SKM-1 (cell line): ENCODE measurements around the gene SDR42E1.
"Not testable (repeated sequence)": the region's sequence is repeated elsewhere in the genome, so short reads cannot be mapped to it uniquely, and the experiment has no call there.

Experiments used
- DNase-seq: peaks from one replicate; lab custom pipeline; 2025; ENCODE audit not compliant: unreplicated experiment; lab: John Stamatoyannopoulos, UW

Gene SDR42E1

DNA sequence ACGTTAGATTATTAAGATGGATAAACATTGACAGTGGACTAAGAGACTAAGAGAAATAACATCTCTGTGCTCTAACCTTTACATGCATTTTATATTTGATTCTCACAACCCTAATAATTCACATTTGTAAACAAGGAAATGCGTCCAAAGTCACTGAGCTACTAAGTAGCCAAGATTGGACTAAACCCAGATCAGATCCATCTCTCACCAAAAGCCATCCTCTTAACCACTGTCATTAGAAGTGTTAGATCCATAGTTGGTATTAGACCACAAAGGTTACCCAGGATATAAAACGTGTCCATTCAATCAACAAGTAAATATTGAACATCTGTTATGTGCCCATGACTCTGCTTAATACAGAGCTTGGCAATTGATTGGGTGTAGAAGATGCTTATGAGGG lies 29.0 kb upstream of the SDR42E1 start:
- no peak for DNase-seq

DNA sequence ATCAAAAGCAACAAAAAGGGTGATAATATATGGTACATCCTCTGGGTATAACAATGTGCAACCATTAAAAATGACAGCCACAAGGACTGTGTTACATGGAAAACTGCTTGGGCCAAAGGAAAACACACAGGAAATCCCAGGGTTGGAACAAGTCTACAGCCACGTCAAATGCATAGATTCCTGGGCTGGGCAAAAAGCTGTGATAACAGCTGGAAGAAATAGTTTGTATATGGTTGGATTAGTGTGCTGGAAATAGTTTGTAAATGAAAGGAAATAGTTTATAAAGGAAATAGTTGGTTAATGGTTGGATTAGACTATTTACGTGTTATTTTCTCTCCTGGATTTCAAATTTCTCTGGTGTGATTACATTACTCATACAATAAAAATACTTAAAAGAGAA lies 26.4 kb upstream of the SDR42E1 start:
- DNase-seq = no peak

DNA sequence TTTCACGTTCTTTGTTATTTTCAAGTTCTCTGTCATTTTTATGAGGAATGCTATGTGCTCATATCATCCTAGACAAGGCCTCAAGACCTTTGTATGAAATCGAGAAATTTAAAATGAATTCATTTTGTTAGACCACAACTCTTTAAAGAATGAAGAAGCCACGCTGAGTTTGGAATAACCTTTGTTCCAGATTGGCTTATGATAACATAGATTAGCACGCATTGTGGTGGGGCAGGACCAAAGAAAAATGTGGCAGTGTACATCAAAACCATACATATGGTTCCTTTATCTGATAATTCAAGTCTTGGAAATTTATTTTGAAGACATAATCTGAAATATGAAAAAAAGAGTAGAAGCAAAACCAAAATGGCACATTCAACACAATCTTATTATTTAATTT lies 26.0 kb upstream of the SDR42E1 start:
- no peak for DNase-seq

DNA sequence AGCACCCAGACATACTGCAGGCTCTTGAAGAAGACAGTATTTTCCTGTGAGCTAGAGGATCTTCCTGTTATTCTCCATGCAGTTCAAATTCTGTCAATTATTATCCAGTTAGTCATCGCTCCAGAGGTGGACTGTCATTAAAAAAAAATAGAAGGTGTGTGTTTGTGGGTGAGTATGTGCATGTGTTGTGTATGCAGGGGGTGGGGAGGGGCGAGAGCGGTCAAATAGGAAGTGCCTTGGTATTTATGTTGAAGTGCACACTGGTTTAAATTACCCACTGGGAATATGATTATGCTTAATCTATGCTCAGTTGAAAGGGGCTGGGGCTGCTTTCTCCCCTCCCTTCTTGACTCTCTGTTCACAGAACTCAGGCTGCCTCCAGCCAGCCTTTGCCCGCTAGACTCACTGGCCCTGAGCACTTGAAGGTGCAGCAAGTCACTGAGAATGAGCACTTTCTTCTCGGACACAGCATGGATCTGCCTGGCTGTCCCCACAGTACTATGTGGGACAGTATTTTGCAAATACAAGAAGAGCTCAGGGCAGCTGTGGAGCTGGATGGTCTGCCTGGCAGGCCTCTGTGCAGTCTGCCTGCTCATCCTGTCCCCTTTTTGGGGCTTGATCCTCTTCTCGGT lies 23.8 kb upstream of the SDR42E1 start, which contains the start of gene HSD17B2:
Gene HSD17B2 (plus strand): TSS at position 273 of the 632 bp plus-strand sequence. CDS start 172 bp downstream, at position 445.
- DNase-seq = no peak

DNA sequence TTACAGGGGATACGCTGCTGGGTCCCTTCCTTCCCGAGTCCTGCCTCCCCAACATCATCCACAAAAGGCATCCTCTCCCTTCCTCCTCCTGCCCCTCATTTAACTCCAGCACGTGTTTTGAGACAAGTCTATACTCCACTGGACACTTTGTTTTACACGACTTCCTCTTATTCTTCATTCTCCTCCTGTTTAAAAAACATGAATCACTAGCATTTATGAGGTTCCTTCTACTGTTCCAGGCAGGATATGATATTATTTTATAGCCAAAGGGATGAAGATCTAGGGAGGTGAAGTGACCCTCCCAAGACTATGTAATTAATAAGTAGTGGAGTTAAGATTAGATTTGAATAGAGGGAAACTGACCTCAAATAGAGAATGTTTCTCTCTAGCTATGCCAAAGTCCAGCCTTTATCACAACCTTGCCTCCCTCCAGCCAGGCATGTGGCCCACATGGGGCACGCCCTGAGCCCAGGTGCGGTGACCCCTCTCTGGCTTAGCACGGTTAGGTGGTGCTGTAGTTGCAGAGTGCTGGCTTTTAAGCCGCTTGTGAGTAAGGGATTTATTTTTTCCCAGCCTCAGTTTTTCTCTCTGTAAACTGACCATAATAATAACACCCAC lies 22.5 kb upstream of the SDR42E1 start:
- DNase-seq = no peak

DNA sequence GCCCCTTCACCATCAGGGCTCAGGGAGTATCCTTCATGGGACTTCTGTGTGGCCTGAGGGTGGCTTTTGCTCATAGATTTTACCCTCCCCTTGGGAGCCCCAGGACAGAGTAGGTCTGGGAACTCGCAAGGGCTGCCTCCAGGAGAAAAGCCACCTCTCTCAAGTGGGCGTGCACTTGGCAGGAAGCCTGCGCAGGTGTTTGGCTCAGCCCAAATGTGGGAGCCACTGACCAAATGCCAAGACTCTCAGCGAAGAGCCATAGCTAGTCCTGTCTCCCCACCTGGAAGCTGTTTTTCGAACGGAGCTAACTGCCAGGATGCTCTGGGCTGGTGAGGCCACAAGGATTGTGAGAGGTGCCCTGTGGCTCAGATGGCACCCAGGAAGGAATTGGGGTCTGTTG lies 21.7 kb upstream of the SDR42E1 start:
- no peak for DNase-seq

DNA sequence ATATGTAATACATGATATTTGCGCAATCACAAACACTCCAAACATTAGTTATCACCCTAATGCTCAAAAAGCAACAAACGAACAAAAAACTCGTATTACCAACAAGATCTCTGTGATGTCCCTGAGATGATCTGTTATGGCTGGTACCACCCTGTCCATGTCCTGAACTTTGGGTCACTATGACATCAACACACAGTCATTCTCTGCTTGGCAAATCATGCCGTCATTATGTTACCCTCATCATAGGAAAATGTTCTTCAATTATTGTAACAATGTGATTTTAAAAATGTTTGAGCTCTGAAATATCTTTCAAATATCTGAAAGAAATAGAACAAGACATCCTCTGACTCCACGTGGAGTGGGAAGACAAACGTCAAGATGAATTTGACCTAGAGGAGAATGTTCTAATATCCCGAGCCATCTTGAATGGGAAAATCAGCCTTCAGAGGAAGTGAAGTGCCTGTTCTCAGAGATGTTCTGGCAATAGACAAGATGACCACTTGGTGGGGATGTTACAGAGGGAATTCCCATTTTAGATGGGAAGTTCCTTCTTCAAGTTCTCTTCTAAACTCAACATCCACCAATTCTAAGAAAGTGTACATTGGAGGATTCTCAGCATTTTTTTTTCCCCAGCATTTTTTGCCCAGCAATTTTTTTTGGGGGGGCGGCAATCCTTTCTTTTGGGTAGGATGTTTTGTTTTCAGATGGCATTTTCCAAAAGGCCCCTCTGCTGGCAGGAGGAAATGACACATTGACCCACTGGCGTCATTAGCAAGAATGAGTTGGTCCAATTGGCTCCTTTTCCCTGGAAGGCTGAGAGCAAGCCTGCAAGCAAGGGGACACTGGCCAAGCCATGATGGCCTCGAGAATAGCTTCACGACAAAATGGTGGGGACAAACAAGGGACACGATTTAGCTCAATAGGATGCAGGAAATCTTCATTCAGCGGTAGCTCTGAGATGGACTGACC lies 20.1 kb upstream of the SDR42E1 start:
- no peak for DNase-seq

DNA sequence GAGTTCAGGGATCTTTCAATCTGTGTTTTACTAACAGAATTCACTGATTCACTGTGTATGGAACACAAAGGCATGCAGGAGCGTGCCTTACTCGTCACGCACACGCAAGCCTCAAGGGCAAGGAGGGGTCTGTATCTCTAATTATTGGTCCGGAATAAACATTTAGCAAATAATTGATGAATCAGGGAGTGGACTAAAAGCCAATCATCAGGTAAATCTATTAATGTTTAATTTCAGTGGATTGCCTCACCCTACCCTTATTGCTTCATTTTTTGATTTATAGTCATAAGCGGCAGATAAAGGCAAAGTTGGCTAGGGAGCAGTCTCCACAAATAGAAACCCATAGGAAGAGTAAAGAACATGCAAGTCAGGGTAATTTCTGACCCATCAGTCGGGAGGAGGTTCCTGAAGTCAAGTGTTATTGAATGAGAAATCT lies 16.4 kb upstream of the SDR42E1 start:
- no peak for DNase-seq

DNA sequence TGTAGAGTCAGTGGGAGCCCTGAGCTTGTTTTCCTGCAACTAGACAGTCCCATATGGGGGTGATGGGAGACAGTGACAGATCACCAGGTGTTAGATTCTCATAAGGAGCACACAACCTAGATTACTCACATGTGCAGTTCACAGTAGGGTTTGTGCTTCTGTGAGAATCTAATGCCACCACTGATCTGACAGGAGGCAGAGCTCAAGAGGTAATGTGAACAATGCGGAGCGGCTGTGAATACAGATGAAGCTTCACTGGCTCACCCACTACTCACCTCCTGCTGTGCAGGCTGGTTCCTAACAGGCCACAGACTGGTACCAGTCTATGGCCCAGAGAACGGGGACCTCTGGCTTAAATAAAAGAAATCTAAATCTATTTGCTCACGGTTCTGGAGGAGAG lies 13.6 kb upstream of the SDR42E1 start:
- no peak for DNase-seq

DNA sequence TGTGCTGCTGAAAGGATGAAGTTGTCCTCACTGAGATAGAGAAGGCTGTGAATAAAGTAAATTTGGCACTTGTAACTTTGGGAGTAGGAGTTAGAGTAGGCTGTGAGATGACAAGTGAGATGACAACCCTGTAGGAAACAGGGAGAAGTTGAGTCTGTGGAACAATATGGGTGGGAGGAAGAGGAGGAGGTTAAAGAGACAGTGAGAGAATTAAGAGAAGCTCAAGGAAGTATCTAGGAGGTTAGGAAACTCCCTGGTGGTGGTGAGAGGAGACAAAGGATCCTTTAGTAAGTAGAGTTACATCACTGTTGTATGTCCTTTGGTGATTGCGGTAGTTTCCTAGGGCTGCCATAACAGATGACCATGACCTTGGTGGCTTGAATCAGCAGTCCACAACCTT lies 13.0 kb upstream of the SDR42E1 start:
- DNase-seq = no peak

DNA sequence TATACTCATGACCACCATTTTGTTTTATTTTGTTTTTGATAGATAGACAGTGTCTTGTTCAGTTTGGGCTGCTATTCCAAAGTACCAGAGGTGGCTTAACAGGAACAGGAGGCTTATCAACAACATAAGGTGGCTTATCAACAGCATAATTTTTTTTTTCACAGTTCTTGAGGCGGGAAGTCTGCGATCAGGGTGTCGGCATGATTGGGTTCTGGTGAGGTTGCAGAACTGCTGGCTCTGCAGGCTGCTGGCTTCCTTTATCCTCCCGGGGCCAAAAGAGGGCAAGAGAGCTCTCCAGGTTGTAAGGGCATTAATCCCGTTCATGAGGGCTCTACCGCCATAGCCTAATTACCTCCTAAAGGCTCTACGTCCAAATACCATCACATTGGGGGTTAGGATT lies 11.9 kb upstream of the SDR42E1 start:
- no peak for DNase-seq

DNA sequence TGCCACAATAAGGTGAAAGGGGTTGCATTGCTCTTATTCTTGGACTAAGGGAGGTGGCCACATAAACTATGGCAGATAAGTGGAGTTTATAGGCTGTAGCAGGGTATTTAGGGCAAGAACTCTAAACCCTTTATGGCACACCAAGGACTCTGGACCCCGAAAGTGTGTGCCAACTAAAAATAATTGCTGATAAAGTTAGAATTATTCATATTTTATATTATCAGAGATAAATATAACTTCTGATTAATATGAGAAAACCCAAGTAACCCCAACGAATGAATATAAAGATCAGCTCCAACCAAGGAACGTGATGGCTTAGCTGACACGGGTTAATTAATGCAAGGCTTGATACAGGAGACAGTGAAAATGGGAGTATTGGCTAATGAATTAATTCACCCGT lies 8.8 kb upstream of the SDR42E1 start:
- DNase-seq = no peak

DNA sequence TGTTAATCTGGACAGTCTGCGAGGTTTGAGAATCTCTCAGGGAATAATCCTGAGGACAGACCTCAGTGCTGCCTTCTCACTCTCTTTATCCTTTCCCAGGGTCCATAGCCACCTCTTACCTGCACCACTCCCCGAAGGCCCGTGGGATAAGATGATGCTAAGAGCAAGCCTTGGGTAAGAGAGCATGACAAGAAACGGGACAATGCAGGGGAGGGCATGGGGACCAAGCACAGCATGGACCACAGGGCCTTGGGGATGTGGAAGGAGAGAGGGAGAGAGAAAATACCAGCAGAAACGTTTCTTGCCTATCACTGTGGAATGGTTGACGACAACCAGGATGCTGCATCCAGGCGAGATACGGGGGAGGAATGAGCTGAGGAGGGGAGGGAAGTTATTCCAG lies 8.3 kb upstream of the SDR42E1 start:
- no peak for DNase-seq

DNA sequence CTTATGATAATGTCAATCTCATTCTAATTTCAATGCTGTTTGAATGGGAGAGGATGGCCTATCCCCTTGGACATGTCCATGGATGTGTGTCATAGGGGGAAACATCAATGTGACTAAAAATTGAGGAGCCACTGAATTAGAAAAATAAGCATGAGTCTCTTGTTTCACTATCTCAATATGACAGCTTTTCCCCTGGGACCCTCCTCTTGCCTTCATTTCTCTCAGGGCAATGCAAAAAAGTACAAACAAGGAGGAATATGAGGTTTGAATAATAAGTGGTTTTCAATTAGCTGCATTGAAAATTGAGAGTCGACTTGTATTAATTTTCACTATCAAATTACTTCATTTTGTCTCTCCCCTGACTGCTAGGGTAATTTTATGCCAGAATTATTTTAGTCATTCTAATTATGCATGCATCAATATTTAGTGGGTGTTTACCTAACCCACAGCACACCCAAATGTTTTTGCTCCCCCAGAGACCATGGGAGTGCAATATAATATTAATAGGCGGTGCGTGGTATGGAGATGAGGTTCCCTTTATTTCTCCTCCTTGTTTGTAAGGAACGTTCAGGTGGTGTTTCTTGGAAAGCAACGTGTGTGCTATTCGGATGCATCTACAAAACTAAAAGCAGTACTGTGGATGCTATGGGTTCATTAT lies 6.8 kb upstream of the SDR42E1 start:
- no peak for DNase-seq

DNA sequence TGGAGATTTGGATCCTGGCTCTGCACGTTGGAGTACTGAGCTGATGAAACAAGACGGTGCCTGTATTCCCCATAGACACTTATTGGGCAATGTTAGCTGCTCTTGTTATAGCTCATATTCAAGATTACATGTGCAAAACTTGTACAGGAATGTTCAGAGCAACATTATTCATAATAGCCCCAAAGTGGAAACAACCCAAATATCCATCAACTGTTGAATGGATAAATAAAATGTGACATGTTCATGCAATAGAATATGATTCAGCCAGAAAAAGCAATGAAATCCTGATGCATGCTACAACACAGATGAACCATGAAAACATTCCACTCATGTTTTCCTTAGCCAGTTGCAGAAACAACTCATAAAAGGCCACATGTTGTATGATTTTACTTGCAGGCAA lies 5.7 kb upstream of the SDR42E1 start:
- DNase-seq = no peak

DNA sequence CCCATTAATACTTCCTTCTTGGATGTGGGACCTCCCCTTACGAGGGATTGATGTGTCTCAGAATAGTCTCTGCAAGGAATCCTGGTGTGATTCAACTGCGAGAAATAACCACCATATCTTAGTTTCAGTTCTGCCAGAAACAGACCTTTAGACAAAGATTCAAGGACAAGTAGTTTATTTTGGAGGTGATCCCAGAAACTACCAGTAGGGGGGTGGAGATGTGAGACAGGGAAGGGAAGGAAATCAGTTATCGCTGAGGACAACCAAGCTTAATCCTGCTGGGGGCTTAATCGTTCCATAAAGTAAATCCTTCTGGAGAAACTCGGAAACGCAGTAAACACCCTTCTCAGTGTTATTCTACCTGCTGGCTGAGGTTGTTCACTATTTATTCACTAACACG lies 5.0 kb upstream of the SDR42E1 start:
- DNase-seq = no peak

DNA sequence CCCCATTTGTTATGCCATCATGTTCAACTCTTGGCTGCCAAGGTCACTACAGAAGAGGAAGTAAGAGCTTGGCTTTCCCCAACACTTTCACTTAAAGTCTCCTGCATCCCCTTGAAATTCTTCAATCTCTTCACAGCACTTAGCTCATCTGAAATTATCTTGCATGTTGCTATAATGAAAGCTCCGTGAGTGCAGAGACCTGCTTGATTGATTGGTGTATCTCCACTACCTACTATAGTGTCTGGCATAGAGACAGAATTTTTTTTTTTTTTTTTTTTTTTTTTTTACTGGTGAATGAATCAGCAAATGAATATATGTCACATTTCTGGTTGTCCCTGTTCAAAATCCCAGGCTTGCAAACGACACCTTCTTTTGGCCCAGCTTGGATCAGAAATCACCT lies 1.9 kb upstream of the SDR42E1 start:
- no peak for DNase-seq

DNA sequence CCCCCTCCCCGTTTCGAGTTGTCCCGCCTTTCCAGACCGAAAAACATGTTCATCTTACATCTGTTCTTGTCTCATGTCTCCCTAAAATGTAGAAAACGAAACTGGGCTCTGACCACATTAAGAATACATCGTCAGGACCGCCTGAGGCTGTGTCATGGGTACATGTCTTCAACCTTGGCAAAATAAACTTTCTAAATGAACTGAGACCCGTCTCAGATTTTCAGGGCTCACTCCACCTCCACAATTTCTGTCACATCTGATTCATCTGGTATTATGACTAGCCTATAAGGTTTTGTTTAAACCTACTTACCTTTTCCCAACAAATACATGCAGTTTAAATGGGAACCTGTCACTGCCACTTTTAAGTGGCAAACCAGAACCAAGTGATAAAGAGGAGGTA lies 621 bp downstream of the SDR42E1 start:
- no peak for DNase-seq

DNA sequence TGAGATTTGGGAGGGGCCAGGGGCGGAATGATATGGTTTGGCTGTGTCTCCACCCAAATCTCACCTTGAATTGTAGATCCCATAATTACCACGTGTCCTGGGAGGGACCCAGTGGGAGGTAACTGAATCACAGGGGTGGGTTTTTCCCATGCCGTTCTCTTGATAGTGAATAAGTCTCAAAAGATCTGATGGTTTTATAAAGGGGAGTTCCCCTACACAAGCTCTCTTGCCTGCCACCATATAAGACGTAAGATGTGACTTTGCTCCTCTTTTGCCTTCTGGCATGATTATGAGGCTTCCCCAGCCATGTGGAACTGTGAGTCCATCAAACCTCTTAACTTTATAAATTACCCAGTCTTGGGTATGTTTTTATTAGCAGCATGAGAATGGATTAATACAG lies 1.5 kb downstream of the SDR42E1 start:
- not testable (repeated sequence) for DNase-seq

DNA sequence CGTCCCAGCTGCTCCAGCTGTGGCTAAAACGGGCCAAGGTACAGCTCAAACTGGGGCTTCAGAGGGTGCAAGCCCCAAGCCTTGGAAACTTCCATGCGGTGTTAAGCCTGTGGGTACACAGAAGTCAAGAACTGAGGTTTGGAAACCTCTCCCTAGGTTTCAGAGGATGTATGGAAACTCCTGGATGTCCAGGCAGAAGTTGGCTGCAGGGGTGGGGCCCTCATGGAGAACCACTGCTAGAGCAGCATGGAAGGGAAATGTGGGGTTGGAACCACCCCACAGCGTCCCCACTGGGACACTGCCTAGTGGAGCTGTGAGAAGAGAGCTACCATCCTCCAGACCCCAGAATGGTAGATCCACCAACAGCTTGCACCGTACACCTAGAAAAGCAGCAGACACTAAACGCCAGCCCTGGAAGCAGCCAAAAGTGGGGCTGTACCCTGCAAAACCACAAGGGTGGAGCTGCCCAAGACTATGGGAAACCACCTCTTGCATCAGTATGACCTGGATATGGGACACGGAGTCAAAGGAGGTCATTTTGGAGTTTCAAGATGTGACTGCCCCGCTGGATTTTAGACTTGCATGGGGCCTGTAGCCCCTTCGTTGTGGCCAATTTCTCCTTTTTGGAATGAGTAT lies 2.2 kb downstream of the SDR42E1 start:
- DNase-seq = no peak

DNA sequence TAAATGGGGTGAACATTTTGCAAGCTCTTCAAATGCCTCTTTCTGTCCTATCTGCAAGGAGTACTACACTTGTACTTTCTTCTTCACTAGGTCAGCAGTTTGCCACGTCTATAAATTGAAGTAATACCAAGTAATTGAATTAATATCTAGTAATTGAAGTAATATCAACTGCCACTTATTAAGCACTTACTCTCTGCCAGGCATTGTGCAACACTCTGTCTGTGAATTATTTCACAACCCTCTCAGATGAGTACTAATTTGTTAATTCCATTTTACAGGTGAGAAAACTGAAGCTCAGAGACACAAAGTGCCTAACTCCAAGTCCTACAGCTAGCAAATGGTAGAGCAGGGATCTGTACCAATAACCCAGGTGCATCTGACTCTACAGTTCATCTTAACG lies 4.1 kb downstream of the SDR42E1 start:
- no peak for DNase-seq
